IMR-90 (cell line): ENCODE data around the gene PPP1R14C.

ENCODE experiments used
- MAFK ChIP-seq: IDR thresholded peaks from 2 replicates; pipeline ENCODE4 v1.6.1; 2012; ENCODE audit warnings: low read depth, low read length, improper control_type of control experiment
- POLR2A ChIP-seq: IDR thresholded peaks from 2 replicates; pipeline ENCODE4 v1.6.1; 2012; ENCODE audit warnings: mild to moderate bottlenecking, low read depth, low read length
- RAD21 ChIP-seq: IDR thresholded peaks from 2 replicates; pipeline ENCODE4 v1.6.1; 2012; ENCODE audit warnings: low read length, improper control_type of control experiment
- RFX5 ChIP-seq: IDR thresholded peaks from 2 replicates; pipeline ENCODE4 v1.8.0; 2012; ENCODE audit warnings: low read depth, mild to moderate bottlenecking, low read length, moderate library complexity
- TF ChIP-seq, protein P1 (sequence below): conservative IDR thresholded peaks from 2 replicates; pipeline ENCODE4 v1.5.1; 2012; ENCODE audit warnings: mild to moderate bottlenecking, low read depth, low read length, improper control_type of control experiment

DNA sequence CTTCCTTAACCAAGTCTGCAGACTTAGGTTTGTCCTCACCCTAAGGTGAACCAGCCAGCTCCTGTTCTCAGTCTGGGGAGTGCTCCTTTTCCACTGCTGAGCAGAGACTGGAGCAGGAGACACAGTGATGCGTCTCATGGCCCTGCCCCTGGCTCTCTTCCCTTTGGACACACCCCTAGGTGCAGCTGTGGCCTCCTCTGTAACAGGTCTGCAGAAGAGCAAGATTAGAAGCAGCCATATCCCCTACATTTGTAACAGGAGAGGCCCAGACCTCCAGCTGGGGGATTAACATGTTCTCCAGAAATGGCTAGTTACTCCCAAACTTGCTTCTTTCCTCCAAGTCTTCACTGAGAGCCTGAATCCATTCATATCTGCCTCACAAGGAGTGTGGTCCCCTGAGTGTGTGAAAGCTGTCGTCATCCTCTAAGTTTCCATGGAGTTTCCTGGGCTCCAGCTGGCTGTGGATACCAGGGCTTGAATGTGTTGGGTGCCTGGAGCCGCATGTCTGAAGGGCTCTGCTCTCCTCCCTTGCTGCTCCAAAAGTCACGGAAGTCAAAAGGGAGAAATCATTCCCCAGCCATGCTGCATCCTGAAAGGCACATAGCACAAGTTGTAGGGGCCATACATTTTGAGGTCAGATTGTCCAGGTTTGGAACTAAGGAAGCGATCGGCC lies 57.7 kb downstream of the PPP1R14C start:
- TF ChIP-seq, protein P1, sequence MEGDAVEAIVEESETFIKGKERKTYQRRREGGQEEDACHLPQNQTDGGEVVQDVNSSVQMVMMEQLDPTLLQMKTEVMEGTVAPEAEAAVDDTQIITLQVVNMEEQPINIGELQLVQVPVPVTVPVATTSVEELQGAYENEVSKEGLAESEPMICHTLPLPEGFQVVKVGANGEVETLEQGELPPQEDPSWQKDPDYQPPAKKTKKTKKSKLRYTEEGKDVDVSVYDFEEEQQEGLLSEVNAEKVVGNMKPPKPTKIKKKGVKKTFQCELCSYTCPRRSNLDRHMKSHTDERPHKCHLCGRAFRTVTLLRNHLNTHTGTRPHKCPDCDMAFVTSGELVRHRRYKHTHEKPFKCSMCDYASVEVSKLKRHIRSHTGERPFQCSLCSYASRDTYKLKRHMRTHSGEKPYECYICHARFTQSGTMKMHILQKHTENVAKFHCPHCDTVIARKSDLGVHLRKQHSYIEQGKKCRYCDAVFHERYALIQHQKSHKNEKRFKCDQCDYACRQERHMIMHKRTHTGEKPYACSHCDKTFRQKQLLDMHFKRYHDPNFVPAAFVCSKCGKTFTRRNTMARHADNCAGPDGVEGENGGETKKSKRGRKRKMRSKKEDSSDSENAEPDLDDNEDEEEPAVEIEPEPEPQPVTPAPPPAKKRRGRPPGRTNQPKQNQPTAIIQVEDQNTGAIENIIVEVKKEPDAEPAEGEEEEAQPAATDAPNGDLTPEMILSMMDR = no peak
- no peak for TF ChIP-seq POLR2A
- TF ChIP-seq RFX5 = no peak
- no peak for TF ChIP-seq MAFK
- TF ChIP-seq RAD21 = no peak
